Midbrain (tissue), 1 donor: ENCODE data around the gene LCORL.
A peak's percentile ranks its signal among the peaks of the same experiment; 100 is the strongest.
"Not testable (repeated sequence)": the region's sequence is repeated elsewhere in the genome, so short reads cannot be mapped to it uniquely, and the experiment has no call there.

Source experiments
- DNase-seq: peaks from one replicate; lab custom pipeline; 2025; lab: John Stamatoyannopoulos, UW

LCORL gene

GRCh38 chr4:17851959-17852358 is 169.6 kb downstream of the LCORL start:
- no peak for DNase-seq

GRCh38 chr4:17850295-17850694 is 171.3 kb downstream of the LCORL start:
- not testable (repeated sequence) for DNase-seq

GRCh38 chr4:17846266-17846665 is 175.3 kb downstream of the LCORL start:
- no peak for DNase-seq

- no peak for DNase-seq
These were observed 197.5 kb downstream of the LCORL start for GRCh38 chr4:17823871-17824669.

GRCh38 chr4:17817027-17817426 is 204.5 kb downstream of the LCORL start:
- peak; percentile 60 for DNase-seq

GRCh38 chr4:17816142-17816541 is 205.4 kb downstream of the LCORL start:
- DNase-seq, result no peak

GRCh38 chr4:17814140-17814539 is 207.4 kb downstream of the LCORL start:
- DNase-seq, result no peak

- no peak for DNase-seq
These were observed 208.8 kb downstream of the LCORL start for GRCh38 chr4:17812801-17813200.

- DNase-seq, result no peak
These were observed 209.4 kb downstream of the LCORL start for GRCh38 chr4:17812125-17812524.

- no peak for DNase-seq
These were observed 210.4 kb downstream of the LCORL start for GRCh38 chr4:17811078-17811603.

- peak; percentile 100 for DNase-seq
These were observed 211.1 kb downstream of the LCORL start, which contains the start of the genes DCAF16 and NCAPG for GRCh38 chr4:17810260-17811077. Gene DCAF16 (minus strand): TSS chr4:17810757. CDS start chr4:17804141, 6,616 bp downstream. Gene NCAPG (plus strand): TSS chr4:17810979. CDS start chr4:17811078, 99 bp downstream.

- DNase-seq, result no peak
These were observed 211.9 kb downstream of the LCORL start for GRCh38 chr4:17809667-17810066.

- no peak for DNase-seq
These were observed 214.1 kb downstream of the LCORL start for GRCh38 chr4:17807446-17807845.

GRCh38 chr4:17805580-17806155 is 215.9 kb downstream of the LCORL start:
- DNase-seq, result no peak

GRCh38 chr4:17797808-17798207 is 223.7 kb downstream of the LCORL start:
- DNase-seq, result no peak

- no peak for DNase-seq
These were observed 226.8 kb downstream of the LCORL start for GRCh38 chr4:17794730-17795129.
